ENCODE results near the gene TAS1R3.
A peak's percentile ranks its signal among the peaks of the same experiment; 100 is the strongest.

The TAS1R3 gene

DNA sequence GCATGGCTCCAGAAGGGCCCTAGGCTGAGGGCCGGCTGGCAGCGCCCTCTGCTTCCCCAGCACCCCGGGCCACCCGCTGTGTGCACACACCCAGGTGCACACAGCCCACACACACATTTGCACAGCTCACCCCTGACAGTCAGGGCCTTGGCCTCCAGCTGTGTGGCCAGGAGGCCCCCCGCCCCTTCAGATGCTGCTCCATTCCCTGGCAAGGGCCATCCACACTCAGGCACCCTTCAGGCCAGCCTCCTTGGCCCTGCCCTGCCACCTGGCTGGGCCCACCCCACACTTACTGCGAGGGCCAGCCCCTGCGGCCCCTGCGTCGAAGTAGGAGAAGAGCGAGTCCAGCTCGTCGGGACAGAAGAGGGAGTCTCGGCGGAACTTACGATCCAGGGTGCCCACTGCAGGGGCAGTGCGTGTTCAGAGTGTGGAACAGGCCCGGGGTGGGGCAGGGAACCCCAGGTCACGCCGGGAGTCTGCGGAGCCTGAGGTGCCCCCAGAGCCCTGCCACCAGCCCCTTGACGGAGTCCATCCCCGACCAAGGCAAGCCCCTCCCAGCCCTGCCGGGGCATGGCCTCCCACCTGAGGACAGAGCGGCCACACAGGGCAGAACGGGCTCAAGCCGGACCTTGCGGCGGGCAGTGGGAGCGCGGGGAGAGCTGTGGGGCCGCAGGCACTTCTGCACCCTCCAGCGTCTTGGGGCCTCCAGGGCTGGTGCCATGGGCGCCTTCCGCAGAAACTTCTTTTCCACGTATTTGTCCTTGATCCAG is 35.7 kb upstream of the TAS1R3 start:
- no peak for DNase-seq (ENCODE audit: low read depth)

DNA sequence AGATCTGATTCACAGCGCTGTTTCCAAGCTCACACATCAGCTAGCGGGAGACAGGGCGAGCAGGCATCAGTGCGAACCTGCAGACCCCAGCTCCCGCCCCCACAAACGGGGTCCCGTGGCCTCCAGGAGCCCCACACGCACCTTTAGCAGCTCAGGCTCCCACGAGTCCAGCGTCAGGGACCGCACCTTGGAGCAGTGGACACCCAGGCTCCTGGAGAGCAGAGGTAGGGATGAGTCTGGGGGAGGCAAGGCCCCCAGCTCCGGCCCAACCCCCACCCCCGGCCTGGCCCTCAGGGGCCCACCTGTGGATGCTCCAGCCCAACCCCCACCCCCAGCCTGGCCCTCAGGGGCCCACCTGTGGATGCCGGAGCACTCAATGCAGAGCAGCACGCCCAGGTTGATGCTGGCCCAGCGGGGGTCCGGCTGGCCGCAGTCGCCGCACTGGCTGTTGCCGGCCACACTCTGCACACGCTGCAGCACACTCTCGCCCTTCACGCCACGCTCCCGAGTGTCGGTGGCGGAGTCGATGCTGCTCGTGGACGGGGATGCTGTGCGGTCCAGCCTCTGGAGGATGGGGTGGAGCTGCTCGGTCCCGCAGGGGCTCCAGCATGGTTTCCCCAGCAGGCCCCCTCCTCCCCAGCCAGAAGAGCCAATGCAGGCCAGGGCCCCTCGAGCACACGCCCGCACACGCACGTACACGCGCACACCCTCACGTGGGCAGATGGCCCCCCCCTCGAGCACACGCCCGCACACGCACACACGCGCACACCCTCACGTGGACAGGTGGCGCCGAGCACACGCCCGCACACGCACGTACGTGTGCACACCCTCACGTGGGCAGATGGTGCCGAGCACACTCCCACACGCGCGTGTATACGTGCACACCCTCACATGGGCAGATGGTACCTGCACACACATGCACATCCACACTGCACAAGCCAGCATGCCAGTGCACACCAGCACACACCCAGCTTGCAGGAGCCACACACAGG is 34.7 kb upstream of the TAS1R3 start:
- DNase-seq (ENCODE audit: low read depth): no peak

DNA sequence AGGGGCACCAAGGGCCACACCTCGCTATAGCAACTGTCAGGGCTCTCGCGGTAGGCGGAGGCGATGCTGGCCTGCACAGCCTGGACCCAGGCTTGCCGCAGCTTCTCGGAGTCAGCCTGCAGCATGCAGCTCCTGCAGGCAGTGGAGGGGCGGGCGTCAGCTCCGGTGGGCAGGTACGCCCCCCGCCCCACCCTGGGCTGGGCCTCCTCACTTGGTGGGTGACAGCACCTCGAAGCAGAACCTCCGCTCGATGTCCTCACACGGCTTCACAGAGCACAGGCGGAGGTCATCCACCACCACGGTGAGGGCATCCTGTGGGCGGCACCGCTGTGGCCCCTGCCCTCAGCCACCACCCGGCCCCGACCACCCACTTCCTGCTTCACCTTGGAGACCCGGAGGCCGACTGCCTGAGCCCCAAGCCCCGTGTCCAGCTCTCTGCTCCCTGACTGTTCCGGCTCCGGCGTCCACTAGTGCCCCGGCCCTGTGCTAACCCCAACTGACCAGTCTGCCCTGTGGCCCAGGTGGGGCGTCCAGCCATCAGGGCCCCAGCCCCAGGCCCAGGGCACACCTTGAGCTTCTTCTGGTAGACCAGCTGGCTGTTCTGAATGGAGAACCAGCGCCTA is 33.2 kb upstream of the TAS1R3 start:
- no peak for DNase-seq (ENCODE audit: low read depth)

DNA sequence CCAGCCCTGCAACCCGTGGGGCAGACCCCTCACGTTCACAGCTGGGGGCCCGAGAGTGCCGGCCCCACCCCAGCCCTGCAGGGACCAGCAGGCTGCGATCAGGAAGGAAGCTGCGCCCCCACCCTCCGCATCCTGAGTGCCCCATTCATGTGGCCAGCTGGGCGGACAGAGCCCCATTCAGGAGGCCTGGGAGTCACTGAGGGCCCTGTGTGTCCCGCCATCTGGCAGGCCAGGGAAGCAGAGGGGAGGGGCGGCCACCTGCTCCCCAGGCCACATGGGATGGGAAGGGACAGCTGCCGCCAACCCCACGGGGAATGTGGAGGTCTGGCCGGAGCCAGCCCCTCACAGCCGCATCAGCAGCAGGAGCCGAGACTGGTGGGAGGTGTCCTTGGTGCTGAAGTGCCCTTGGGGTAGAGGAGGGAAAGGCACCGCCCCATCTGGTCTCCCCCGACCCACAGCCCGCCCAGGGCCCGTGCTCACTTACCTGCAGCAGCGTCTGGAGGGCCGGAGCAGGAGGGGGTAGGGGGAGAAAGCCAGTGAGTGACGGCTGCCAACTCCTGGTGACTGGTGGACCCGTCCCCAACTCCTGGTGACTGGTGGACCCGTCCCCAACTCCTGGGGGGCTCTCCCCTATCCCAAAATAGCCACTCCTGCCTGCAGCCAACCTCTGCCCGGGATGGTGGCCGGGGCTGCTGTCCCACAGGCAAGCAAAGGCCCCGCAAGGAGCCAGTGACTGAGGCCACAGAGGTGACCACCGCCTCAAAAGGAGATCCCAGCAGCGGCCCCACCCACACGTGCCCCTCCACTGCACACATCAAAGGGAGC is 32.0 kb upstream of the TAS1R3 start:
- no peak for DNase-seq (ENCODE audit: low read depth)

DNA sequence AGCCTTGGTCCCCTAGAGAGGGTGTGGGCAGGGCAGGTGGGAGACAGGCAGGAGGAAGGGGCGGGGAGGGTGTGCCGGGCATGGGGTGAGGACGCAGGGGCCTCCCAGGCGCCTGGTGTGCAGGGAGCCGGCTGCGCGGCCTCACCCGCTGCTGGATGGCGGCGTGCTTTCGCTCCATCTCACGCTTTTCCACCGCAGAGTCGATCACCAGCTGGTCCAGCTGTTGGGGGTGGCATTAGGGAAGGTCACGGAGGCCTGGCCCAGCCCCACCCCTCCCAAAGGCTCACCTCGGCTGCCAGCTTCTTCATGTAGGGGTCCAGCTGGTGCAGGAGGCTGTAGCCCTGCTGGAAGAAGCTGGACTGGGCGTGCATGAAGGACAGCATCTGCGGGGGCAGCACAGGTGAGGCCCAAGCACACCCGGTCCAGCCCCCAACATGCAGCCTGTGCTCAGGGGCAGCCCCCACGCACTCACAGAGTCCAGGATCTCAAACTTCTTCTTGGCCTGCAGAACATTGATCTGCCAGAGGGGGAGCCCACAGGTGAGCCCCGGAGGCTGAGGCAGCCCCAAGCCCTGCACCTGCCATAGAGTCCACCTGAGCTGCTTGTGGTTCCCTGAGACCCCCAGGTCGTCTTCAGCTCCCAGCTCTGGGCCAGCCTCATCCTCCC is 31.3 kb upstream of the TAS1R3 start:
- DNase-seq (ENCODE audit: low read depth): no peak

DNA sequence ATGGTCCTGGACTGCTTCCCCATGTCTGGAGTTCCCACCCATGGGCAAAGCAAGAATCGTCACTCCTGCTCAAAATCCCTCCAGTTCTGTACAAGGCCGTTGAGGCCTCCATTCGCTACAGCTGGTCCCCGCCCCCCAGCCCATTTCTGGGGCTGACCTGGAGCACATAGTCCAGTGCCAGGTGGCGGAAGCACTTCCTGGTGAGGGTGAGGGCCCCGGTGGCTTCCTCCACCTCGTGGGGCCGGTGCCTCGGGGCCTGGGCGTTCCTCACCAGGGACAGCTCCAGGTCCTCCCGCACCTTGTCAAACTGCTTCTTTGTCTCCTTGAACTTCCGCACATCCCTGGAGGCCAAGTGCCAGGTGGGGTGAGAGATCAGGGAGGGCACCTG is 30.7 kb upstream of the TAS1R3 start:
- DNase-seq (ENCODE audit: low read depth): no peak

DNA sequence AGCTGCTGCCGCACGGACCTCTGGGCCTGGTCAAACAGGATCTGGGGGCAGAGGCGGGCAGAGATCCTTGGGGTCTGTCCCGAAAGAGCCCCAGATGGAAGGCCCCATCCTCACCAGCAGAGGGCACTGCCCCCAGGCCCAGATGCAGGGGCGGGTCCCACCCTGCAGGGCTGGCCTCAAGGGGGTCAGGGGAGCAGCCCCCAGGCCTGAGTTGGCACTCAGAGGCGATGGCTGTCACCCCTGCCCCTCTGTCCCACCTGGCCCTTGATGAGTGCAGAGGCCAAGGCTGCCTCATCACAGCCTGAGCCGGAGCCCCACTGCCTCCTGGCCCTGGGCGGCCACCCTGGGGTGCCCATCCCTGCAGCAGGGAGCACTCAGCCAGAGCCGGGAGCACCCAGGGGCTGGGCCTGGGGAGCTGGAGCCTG is 29.1 kb upstream of the TAS1R3 start:
- no peak for DNase-seq (ENCODE audit: low read depth)

DNA sequence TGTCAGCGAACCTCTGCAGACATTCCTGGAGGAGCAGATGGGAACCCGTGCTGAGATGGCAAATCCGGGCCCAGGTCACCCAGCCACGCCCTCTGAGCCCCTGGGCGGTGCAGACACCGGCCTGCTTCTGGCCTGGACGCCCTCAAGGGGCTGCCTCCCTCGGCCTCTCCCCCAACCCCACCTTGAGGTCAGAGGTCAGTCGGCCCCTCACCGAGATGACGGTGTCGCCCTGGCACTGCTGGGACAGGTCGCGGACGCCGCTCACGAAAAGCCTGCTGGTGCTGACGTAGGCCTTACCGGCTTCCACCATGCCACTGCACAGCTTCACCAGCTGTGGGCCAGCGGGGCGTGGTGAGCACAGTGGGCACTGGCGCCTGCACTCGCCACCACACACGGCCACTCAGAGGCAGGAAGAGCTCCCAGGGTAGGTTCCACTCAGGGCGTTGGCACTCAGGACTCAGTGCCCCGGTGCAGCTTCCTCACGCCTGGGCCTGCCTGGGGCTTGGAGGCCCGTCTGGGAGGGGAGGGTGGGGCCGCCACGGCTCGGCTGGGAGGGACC is 28.1 kb upstream of the TAS1R3 start:
- DNase-seq (ENCODE audit: low read depth): no peak

DNA sequence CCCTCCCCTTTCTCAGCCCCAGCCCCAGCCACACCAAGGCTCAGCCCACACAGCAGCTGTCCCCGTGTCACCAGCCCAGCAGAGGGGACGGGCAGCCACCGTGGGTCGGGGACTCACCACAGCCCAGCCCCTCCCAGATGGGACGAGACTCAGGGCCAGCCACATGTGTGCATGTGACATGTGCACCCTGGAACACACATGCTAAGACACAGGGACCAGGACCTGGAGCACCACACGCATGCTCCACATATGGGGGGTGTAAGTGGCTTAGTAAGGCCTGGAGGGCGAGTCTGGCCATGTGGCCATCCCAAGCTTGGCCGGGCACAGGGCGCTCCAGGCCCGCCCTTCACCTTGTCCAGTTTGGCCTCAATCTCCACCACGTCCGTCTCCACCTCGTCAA is 27.3 kb upstream of the TAS1R3 start:
- no peak for DNase-seq (ENCODE audit: low read depth)

DNA sequence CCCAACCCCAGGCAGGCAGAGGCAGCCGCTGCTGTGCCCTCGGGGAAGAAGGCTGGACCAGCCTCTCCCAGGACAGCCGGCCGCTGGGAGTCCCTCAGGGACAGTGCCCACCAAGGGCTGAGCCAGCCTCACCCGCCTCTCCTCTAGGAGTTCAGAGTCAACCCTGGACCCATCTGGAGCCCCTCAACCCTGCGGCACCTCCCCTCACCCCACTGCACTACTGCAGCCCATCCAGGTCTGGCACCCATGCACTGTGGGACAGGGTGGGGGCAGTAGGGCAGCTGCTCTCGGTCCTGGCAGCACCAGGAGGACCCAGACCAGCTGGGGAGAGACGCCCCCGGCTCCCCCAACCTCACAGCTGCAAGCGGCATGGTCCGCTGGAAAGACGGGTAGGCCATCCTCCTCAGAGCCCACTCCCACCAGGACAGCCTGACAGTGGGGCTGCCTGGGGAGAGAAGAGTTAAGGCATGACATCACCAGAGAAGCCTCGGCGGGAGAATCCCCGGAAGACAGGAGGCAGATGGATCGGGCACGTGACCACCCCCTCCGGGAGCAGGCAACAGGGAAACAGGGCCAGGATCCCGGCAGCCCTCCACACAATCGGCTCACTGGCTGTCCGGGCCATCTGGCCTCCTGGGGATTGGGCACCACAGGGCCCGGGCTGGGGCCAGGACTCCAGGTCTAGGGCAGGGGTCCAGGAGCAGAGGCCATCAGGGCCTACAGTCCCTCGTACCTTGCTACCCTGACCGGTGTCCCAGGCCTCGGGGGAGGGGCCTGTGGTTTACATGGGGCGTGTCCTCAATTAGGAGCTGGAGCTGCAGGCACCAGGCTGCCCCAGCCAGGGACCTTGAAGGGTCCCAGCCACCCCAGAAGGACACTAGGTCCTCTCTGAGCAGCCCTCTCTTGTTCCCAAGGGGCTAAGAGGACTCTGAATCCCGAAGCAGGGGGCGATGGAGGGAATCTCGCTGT is 26.5 kb upstream of the TAS1R3 start:
- no peak for DNase-seq (ENCODE audit: low read depth)

DNA sequence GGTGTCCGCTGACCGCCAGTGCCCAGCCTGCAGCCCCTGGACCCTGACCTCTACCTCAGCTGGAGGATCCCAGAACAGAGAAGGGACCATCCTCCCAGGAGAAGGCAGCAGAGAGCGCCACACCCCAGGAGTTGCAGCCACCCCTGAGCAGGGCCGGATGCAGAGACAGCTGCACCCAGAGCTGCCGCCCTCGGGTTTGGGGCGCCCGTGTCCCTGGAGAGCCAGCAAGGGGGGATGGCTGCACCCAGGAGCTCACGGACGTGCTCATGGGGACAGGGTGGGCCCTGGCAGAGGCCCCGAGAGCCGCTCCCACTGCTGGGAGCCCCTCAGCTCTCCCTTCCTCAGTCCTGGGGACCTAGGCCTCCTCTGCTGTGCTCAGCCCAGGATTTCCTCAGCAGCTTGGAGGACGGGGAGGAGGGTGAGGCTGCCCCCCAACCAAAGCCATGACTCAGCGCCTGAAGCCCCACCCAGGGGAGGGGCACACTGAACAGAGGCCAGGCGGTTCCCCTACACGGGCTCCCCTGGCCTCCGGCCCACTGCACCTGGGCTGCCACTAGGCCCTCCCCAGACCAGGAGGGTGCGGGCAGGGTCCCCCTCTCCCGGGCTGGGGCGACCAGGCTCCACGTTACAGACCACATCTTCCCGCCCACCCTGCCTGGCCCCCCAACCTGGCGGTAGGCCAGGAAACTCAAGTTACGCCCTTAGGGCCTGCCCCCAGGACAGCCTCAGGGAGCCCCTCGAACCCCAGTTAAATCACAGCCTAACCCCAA is 25.6 kb upstream of the TAS1R3 start:
- peak; percentile 68 for DNase-seq (ENCODE audit: low read depth)

DNA sequence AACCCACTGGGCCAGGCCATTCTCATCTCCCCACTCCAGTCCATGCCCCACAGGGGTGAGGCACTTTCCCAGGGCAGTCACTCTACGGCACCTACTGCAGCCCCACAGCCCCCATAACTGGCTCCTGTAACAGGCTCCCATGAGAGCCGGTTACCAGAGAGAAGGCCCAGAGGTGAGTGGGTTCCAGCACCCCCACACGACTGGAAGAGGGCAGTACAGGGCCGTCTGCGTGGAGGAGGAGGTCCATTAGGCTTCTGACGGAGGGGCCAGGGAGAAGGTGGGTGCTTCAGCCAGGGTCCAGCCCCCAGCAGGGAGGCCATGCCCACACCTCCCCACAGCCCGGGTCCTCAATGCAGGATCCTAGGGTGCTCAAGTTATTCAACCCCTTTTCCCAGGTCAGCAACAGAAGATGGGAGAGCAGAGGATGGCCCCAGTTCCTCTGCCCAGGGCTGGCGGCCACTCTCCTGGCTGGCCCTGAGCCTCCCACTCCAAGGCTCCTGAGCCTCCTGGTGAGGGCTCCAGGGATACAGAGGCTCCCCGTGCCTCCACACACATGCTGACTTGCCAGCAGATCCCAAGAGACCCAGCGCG is 24.9 kb upstream of the TAS1R3 start:
- no peak for DNase-seq (ENCODE audit: low read depth)

DNA sequence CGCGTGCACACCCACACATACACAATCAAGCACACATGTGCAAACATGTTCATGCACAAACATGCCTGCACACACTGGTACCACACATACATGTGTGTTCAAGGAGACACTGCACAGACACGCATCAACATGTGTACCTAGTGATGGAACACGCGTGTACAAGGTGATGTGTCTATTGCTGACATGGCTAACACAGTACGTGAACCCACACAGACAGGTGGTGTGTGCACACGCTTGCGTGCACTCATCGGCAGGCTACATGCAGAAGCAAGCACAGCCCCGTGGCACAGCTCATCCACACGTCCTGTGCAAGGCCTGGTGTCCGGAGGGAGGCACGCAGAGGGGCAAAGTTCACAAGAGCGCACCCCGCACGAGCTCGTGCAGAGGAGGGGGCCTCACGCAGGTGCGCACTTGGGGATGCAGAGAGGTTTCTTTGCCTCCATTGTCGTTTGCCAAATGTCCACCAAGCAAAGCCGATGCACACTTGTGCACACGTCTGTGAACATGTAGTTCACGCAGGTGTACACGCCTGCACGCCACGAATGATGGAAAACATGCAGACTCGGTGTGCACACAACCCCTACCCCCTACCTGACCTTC is 24.3 kb upstream of the TAS1R3 start:
- DNase-seq (ENCODE audit: low read depth): no peak

DNA sequence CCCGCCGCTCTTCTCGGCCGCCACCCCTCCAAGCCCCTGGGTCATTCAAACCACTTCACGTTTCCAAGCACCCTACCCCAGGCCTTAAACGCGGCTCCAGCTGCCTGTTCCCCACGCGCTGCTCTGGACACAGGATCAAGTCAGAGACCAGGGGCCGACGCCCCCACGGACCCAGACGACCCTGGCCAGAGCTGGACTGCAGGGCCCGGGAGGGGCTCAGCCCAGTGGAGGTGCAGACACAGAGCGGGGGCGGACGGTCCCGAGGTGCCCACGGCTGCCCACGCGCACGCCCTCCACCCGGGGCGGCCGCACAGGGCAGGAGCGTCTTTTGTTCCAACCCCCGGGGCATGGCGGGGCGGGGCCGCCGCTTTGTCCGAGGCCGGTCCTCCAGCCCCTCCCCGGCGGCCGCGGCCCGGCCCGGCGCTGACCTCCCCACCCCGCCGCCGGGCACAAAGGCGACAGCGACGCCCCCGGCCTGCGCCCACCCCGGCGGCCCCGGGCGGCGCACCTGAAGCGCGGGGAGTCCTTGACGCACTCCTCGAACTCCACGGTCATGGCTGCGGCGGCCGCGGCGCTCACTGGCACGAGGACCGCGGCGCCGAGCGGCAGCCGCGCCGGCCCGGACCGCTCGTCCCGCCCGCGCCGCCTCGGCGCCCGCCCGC is 23.7 kb upstream of the TAS1R3 start:
- no peak for DNase-seq (ENCODE audit: low read depth)

DNA sequence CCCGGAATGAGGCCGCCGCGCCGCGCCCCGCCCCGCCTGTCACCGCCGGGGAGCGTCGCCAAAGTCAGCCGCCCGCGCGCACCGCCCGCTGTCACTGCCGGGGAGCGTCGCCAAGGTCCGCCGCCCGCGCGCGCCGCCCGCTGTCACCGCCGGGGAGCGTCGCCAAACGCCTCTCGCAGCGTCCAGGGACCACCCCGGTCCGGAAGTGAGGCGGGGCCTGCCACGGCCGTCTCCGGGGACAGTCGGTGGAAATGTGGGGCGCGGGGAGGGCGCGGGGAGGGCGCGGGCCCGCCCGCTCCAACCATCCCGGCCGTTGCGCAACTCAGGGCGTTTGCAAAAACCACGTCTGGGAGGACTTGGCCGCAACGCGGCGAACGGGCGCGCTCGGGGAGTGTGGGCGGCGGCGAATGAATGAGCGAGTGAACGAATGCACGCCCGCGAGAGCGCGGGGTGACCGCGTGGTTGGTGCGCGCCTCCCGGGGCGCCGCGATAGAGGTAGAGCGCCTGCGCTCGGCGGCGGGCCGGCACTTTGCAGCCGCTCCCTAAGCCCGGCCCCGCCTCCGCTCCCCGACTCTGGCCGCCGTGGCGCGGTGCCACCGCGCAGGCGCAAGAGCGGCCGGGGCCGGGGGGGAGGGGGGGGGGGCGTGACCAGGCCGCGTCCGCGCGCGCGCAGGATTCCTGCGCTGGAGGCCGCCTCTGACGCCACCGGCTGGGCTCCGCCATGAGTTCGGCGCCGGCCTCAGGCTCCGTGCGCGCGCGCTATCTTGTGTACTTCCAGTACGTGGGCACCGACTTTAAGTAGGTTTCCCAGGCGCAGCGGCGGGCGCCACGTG is 22.9 kb upstream of the TAS1R3 start, which contains the start of the genes ACAP3 and PUSL1:
Gene ACAP3 (minus strand): TSS at position 8 of the 833 bp plus-strand sequence. CDS start 115 bp downstream, outside the sequence.
Gene PUSL1 (plus strand): TSS at position 675 of the 833 bp plus-strand sequence. CDS start 47 bp downstream, at position 722.
- DNase-seq (ENCODE audit: low read depth): peak; percentile 85

DNA sequence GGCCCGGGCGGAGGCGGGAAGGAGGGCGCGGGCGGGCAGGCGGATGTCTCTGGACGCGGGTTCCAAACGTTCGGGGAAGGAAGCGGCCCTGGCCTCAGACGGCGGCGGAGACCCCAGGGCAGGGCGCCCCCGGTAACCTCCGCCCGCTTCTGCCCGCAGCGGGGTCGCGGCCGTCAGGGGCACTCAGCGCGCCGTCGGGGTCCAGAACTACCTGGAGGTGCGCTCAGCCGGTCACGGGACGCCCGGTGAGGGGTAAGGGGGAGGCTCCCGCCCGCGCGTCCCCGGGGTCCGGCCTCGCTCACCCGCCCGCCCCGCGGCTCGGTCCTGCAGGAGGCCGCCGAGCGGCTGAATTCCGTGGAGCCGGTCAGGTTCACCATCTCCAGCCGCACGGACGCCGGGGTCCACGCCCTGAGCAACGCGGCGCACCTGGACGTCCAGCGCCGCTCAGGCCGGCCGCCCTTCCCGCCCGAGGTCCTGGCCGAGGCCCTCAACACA is 22.3 kb upstream of the TAS1R3 start:
- no peak for DNase-seq (ENCODE audit: low read depth)
